Thyroid gland (tissue), 4 donors: Measurements from ENCODE around the gene SLC36A3.

Source experiments
- POLR2A ChIP-seq, 2 donors: fragments of 450-650 bp; IDR thresholded peaks; one replicate each; pipeline ENCODE4 v1.6.1; 2017; ENCODE audit warnings: antibody characterized with exemption in 2 of 2, mild to moderate bottlenecking in 2 of 2, moderate library complexity in 1 of 2
- TF ChIP-seq, protein P1 (sequence below), 6 experiments: fragments of 200-600 bp in 3 of 6; fragments of 450-650 bp in 3 of 6; sonication (generic) in 3 of 6; IDR thresholded peaks; one replicate each; pipeline ENCODE4 v1.5.1; 2016 to 2019; ENCODE audit warnings: antibody characterized with exemption in 6 of 6, mild to moderate bottlenecking in 2 of 6, inconsistent platforms in 1 of 6, moderate library complexity in 1 of 6

DNA sequence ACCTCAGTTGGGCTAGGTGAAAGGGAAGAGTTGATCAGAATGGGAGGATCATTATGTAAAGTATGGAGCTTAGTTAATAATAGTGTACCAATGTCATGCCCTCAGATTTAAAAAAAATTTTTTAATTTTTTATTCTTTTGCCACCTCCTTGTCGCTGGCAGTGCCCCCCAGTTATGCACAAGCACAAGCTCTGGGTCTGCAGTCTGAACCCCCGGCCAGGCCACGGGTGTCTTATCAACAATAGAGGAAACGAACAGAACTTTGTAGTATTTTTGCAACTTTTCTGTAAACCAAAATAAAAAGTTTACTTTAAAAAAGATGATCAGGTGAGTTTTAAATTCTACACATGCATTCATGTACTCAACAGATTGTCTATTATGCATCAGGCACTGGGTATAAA is 51.9 kb downstream of the SLC36A3 start:
- TF ChIP-seq, protein P1, sequence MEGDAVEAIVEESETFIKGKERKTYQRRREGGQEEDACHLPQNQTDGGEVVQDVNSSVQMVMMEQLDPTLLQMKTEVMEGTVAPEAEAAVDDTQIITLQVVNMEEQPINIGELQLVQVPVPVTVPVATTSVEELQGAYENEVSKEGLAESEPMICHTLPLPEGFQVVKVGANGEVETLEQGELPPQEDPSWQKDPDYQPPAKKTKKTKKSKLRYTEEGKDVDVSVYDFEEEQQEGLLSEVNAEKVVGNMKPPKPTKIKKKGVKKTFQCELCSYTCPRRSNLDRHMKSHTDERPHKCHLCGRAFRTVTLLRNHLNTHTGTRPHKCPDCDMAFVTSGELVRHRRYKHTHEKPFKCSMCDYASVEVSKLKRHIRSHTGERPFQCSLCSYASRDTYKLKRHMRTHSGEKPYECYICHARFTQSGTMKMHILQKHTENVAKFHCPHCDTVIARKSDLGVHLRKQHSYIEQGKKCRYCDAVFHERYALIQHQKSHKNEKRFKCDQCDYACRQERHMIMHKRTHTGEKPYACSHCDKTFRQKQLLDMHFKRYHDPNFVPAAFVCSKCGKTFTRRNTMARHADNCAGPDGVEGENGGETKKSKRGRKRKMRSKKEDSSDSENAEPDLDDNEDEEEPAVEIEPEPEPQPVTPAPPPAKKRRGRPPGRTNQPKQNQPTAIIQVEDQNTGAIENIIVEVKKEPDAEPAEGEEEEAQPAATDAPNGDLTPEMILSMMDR (IDR thresholded peaks at IDR 0.05): no peak
- TF ChIP-seq POLR2A (IDR thresholded peaks at IDR 0.05): no peak
